DMS53 treated with DMSO at 0.1 percent for 48 hours (cell line): Measurements from ENCODE around the gene RCOR2.
"Not testable (repeated sequence)": the region's sequence is repeated elsewhere in the genome, so short reads cannot be mapped to it uniquely, and the experiment has no call there.

Experiments used
- DNase-seq: peaks from one replicate; lab custom pipeline; 2025; ENCODE audit not compliant: unreplicated experiment; lab: John Stamatoyannopoulos, UW

RCOR2 gene

GRCh38 chr11:63916837-63917691, at the start of gene RCOR2:
RCOR2 (minus strand) TSS chr11:63917164; CDS start chr11:63916456, 708 bp downstream.
- DNase-seq = peak; percentile 90

- DNase-seq = no peak
These were observed 49.5 kb upstream of the RCOR2 start for GRCh38 chr11:63966444-63966843.

- not testable (repeated sequence) for DNase-seq
These were observed 46.9 kb upstream of the RCOR2 start for GRCh38 chr11:63963895-63964294.

GRCh38 chr11:63961608-63962412, 44.8 kb upstream of the RCOR2 start:
- DNase-seq = peak; percentile 70

GRCh38 chr11:63958008-63958407, 41.0 kb upstream of the RCOR2 start:
- DNase-seq = no peak

GRCh38 chr11:63952570-63952969, 35.6 kb upstream of the RCOR2 start:
- no peak for DNase-seq

- no peak for DNase-seq
These were observed 35.0 kb upstream of the RCOR2 start for GRCh38 chr11:63951779-63952536.

GRCh38 chr11:63945477-63946163, 28.7 kb upstream of the RCOR2 start:
- DNase-seq = peak; percentile 42

- DNase-seq = no peak
These were observed 28.0 kb upstream of the RCOR2 start for GRCh38 chr11:63944987-63945386.

GRCh38 chr11:63942803-63943202, 25.8 kb upstream of the RCOR2 start:
- DNase-seq = no peak

- DNase-seq = no peak
These were observed 24.9 kb upstream of the RCOR2 start for GRCh38 chr11:63941901-63942300.

- DNase-seq = no peak
These were observed 23.8 kb upstream of the RCOR2 start for GRCh38 chr11:63940786-63941185.

GRCh38 chr11:63939397-63939891, 22.5 kb upstream of the RCOR2 start:
- no peak for DNase-seq

- peak; percentile 94 for DNase-seq
These were observed 21.8 kb upstream of the RCOR2 start, which contains the start of gene NAA40 for GRCh38 chr11:63938479-63939396. NAA40 (plus strand) TSS chr11:63939002; CDS start chr11:63939097, 95 bp downstream.

- DNase-seq = no peak
These were observed 20.9 kb upstream of the RCOR2 start for GRCh38 chr11:63937713-63938478.

- no peak for DNase-seq
These were observed 16.5 kb upstream of the RCOR2 start for GRCh38 chr11:63933459-63933858.

- no peak for DNase-seq
These were observed 14.9 kb upstream of the RCOR2 start for GRCh38 chr11:63931876-63932275.

- DNase-seq = no peak
These were observed 14.1 kb upstream of the RCOR2 start for GRCh38 chr11:63931045-63931444.

GRCh38 chr11:63929616-63930015, 12.7 kb upstream of the RCOR2 start:
- DNase-seq = no peak
